ENCODE measurements around the gene HS3ST6.

HS3ST6 gene
- long read RNA-seq = 0 reads

GRCh38 chr16:1918351-1919326, at the start of gene HS3ST6:
Gene HS3ST6 (minus strand): TSS chr16:1918415. CDS start chr16:1918323, 92 bp downstream.
- TF ChIP-seq CTCF (IDR thresholded peaks at IDR 0.05; ENCODE audit: insufficient read depth, low read length) (no peak), POLR2AphosphoS5 (IDR thresholded peaks at IDR 0.05; ENCODE audit: low read depth) (no peak), GABPA (IDR thresholded peaks at IDR 0.05; ENCODE audit: low read depth) (no peak), REST (IDR thresholded peaks at IDR 0.05; ENCODE audit: insufficient replicate concordance, low read depth) (no peak), SPI1 (IDR thresholded peaks at IDR 0.05; ENCODE audit: borderline replicate concordance, low read depth) (no peak)
- peaks cover 53% of the 10 kb centered on the region for H3K27me3 ChIP-seq (ENCODE audit: insufficient read depth, poor library complexity, severe bottlenecking)
- no peak within 1 kb of the TSS for H3K4me3 ChIP-seq (replicated peaks; ENCODE audit: insufficient read depth, low read length)

GRCh38 chr16:1966460-1966859, 48.2 kb upstream of the HS3ST6 start, which contains the start of gene RNF151:
Gene RNF151 (plus strand): TSS chr16:1966856. CDS start chr16:1966882, 26 bp downstream.
- no peaks in the 10 kb centered on the region for H3K27me3 ChIP-seq (ENCODE audit: insufficient read depth, poor library complexity, severe bottlenecking)
- peak within 1 kb of the TSS; percentile 91 for H3K4me3 ChIP-seq (replicated peaks; ENCODE audit: insufficient read depth, low read length)
- no peak for DNase-seq (ENCODE audit: low read depth in 1 of 2, low spot score in 1 of 2)
- H3K27ac ChIP-seq (replicated peaks) = peak within 1 kb of the TSS; percentile 94
- no peak for TF ChIP-seq GABPA (IDR thresholded peaks at IDR 0.05; ENCODE audit: low read depth)
- TF ChIP-seq CTCF (IDR thresholded peaks at IDR 0.05; ENCODE audit: insufficient read depth, low read length) = no peak

More at GRCh38 chr16:1918351-1919326, at the start of gene HS3ST6:
- H3K27ac ChIP-seq (replicated peaks) = no peak within 1 kb of the TSS
- DNase-seq (ENCODE audit: low read depth in 1 of 2, low spot score in 1 of 2) = no peak

GRCh38 chr16:1965396-1966001, 47.3 kb upstream of the HS3ST6 start:
- TF ChIP-seq REST (IDR thresholded peaks at IDR 0.05; ENCODE audit: insufficient replicate concordance, low read depth) (no peak), SPI1 (IDR thresholded peaks at IDR 0.05; ENCODE audit: borderline replicate concordance, low read depth) (no peak), GABPA (IDR thresholded peaks at IDR 0.05; ENCODE audit: low read depth) (no peak), CTCF (IDR thresholded peaks at IDR 0.05; ENCODE audit: insufficient read depth, low read length) (no peak), POLR2AphosphoS5 (IDR thresholded peaks at IDR 0.05; ENCODE audit: low read depth) (no peak; the same call in 1 of the 2 replicates)
- H3K27me3 ChIP-seq (ENCODE audit: insufficient read depth, poor library complexity, severe bottlenecking) = no peaks in the 10 kb centered on the region
- peak overlapping the region; percentile 94 for H3K27ac ChIP-seq (replicated peaks)
- DNase-seq (ENCODE audit: low read depth in 1 of 2, low spot score in 1 of 2) = no peak
- H3K4me3 ChIP-seq (replicated peaks; ENCODE audit: insufficient read depth, low read length) = peak overlapping the region; percentile 91

All from HL-60 (cell line).